ENCODE results near the gene UEVLD. TPM values are rescaled to one million over a fixed set of nuclear protein-coding genes. Genes with fewer than 3 reads are reported as not detected.
A peak's percentile ranks its signal among the peaks of the same experiment; 100 is the strongest.

The UEVLD gene
- total and polyA plus RNA-seq, 8 donors = 4.9 to 40.6 (median 14.6) TPM

- no peak overlapping the region for H3K27ac ChIP-seq
- no peak for DNase-seq
- H3K9me3 ChIP-seq = no peaks in the 10 kb centered on the region
- H3K36me3 ChIP-seq = peaks cover 46 to 91% (median 86%) of the 10 kb centered on the region in 4 donors
- H3K4me3 ChIP-seq = no peak overlapping the region
- H3K27me3 ChIP-seq = no peaks in the 10 kb centered on the region
- intact Hi-C loops (cut with DNase I; ENCODE audit: low total_unique reads) = no loop called here
- no peak for TF ChIP-seq EP300 (IDR thresholded peaks at IDR 0.05)
- TF ChIP-seq POLR2A (IDR thresholded peaks at IDR 0.05) = no peak
- TF ChIP-seq POLR2AphosphoS5 (IDR thresholded peaks at IDR 0.05) = no peak
- TF ChIP-seq, protein P1, sequence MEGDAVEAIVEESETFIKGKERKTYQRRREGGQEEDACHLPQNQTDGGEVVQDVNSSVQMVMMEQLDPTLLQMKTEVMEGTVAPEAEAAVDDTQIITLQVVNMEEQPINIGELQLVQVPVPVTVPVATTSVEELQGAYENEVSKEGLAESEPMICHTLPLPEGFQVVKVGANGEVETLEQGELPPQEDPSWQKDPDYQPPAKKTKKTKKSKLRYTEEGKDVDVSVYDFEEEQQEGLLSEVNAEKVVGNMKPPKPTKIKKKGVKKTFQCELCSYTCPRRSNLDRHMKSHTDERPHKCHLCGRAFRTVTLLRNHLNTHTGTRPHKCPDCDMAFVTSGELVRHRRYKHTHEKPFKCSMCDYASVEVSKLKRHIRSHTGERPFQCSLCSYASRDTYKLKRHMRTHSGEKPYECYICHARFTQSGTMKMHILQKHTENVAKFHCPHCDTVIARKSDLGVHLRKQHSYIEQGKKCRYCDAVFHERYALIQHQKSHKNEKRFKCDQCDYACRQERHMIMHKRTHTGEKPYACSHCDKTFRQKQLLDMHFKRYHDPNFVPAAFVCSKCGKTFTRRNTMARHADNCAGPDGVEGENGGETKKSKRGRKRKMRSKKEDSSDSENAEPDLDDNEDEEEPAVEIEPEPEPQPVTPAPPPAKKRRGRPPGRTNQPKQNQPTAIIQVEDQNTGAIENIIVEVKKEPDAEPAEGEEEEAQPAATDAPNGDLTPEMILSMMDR (IDR thresholded peaks at IDR 0.05) = no peak
- H3K4me1 ChIP-seq = no peaks in the 10 kb centered on the region
Measured at GRCh38 chr11:18564149-18564548, 24.4 kb downstream of the UEVLD start.

DNA sequence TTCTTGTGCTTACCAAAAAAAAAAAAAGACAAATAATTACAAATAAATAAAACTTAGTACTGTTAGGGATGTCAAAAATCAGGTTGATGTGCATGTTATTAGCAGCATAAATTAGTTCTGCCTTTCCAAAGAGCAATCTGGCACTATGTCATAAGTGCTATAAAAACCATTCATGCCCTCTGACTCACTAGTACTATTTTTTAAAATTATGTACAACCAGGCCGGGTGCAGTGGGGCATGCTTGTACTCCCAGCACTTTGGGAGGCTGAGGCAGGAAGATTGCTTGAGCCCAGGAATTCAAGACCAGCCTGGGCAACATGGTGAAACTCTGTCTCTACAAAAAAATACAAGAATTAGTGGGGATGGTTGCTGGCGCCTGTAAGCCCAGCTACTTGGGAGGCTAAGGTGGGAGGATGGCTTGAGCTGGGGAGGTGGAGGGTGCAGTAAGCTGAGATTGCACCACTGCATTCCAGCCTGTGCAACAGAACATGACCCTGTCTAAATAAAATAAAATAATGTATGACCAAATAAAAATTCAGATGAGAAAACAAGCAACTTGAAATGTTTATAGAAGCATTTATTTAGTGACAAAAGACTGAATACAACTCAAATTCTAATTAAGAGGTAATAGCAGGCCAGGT is 25.3 kb downstream of the UEVLD start:
- intact Hi-C loops (cut with DNase I; ENCODE audit: low total_unique reads) = no loop called here
- TF ChIP-seq EP300 (IDR thresholded peaks at IDR 0.05) (no peak), POLR2A (IDR thresholded peaks at IDR 0.05) (no peak)
- TF ChIP-seq, protein P1 (IDR thresholded peaks at IDR 0.05) = no peak
- no peak overlapping the region for H3K4me3 ChIP-seq
- no peaks in the 10 kb centered on the region for H3K4me1 ChIP-seq
- H3K27ac ChIP-seq = no peak overlapping the region
- no peaks in the 10 kb centered on the region for H3K27me3 ChIP-seq
- H3K9me3 ChIP-seq = no peaks in the 10 kb centered on the region
- 85 to 94% (median 92%) methylated on average over 2 of the region's 2 CpGs for WGBS, 5 donors
- no peak for DNase-seq
- peaks cover 55 to 95% (median 90%) of the 10 kb centered on the region in 4 donors for H3K36me3 ChIP-seq

DNA sequence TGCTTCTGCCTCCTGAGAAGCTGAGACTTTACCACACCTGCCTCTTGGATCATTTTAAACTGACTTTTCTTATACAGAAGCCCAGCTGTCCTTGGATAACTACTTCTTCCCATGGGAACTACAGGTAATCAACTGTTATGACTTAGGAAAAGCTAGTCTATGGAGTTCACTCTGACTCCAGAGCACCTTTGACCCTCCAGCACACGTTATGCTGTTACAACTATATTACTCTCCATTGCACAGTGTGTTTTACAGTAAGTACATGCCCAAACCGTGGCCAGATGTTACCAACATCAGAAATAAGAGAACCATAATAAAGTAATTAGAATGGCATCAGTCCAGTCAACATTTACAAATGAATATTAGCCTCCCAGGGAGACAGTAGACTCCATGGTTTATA is 40.5 kb downstream of the UEVLD start:
- intact Hi-C loops (cut with DNase I; ENCODE audit: low total_unique reads) = no loop called here
- no peaks in the 10 kb centered on the region for H3K9me3 ChIP-seq
- TF ChIP-seq POLR2A (IDR thresholded peaks at IDR 0.05) (no peak), POLR2AphosphoS5 (IDR thresholded peaks at IDR 0.05) (no peak), EP300 (IDR thresholded peaks at IDR 0.05) (no peak)
- TF ChIP-seq, protein P1 (IDR thresholded peaks at IDR 0.05) = no peak
- H3K27me3 ChIP-seq = no peaks in the 10 kb centered on the region
- H3K27ac ChIP-seq = no peak overlapping the region
- WGBS, 5 donors = 59 to 75% (median 73%) methylated on average over 2 of the region's 2 CpGs
- no peaks in the 10 kb centered on the region for H3K4me1 ChIP-seq
- H3K4me3 ChIP-seq = no peak overlapping the region
- H3K36me3 ChIP-seq = peaks cover 17 to 98% (median 89%) of the 10 kb centered on the region in 4 donors
- no peak for DNase-seq

DNA sequence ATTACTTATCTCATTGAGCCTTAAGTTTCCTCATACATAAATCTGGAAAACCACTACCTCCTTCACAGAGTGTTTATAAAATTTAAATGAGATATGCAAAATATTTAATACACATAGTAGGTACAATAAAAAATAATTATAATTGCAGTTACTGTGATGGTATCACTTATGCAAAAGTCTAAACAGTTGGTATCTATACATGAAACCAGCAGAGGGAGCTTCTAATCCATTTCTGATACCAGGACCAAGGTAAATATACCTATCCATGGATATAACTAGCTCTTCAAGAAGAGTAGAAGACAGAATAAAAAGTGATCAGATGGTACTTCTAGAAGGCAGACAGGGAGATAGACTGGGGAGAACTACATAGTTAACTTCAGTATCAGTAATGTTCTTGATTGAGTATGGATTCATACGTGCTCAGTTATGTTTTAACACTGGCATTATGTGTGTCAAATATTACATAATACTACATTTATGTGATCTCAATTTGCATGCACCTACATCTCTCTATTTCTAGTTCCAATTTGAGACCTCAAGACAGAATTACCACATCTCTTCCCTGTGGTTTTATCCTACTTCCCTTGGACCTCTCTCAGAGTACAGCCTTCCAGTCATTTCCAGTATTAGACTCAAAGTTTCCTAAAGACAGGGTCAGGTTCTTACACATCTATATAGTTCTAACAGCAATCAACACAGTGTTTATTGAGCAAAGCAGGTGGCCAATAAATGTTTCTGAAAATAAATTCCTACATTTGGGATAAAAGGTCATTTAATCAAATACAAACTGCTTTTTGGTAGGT is 48.1 kb downstream of the UEVLD start:
- Histone ChIP-seq H3K27ac (no peak overlapping the region), H3K36me3 (peaks cover 9 to 81% (median 72%) of the 10 kb centered on the region in 4 donors), H3K9me3 (no peaks in the 10 kb centered on the region), H3K27me3 (no peaks in the 10 kb centered on the region), H3K4me1 (no peaks in the 10 kb centered on the region), H3K4me3 (no peak overlapping the region)
- WGBS, 5 donors = 64 to 100% (median 73%) methylated on average over 1 of the region's 1 CpG
- intact Hi-C loops (cut with DNase I; ENCODE audit: low total_unique reads) = no loop called here
- TF ChIP-seq EP300 (IDR thresholded peaks at IDR 0.05) = no peak
- TF ChIP-seq, protein P1 (IDR thresholded peaks at IDR 0.05) = peak in 4 of 7 experiments; percentile 6 to 42 (median 32)
- DNase-seq = peak in 1 of 2 donors; percentile 61
